Stimulated activated CD4-positive, alpha-beta T cell treated with anti-CD3 and anti-CD28 coated beads, Interleukin-1b, Interleukin-23, amount 100 ng/mL, for 24 hours (primary cell): ENCODE results near the gene GABRR2.
A peak's percentile ranks its signal among the peaks of the same experiment; 100 is the strongest.
"Not testable (repeated sequence)": the region's sequence is repeated elsewhere in the genome, so short reads cannot be mapped to it uniquely, and the experiment has no call there.

Source experiments
- DNase-seq, 4 experiments: peaks; one replicate each; pipeline ENCODE4 v3.0.0-alpha.2; 2020; ENCODE audit warnings: low read depth in 4 of 4, low spot score in 1 of 4

GABRR2 gene

DNA sequence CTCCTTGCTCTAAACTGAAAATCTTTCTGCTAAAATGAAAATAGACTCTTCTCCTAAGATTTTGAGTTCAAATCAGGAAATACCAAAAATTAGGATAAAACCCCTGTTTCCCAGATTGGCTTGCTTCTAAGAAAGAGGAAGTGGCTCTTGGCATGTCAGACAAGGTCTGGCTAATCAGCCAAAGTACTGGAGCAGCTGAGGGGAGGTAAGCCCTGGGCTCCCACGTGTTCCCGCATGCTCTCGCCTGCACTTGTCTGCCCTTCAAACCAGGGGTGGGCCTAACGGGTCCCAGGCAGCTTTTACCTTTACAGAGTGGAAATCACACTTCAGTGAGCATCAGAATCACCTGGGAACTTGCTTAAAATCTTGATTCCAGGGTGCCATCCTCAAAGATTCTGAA lies 54.8 kb downstream of the GABRR2 start:
- DNase-seq = no peak

DNA sequence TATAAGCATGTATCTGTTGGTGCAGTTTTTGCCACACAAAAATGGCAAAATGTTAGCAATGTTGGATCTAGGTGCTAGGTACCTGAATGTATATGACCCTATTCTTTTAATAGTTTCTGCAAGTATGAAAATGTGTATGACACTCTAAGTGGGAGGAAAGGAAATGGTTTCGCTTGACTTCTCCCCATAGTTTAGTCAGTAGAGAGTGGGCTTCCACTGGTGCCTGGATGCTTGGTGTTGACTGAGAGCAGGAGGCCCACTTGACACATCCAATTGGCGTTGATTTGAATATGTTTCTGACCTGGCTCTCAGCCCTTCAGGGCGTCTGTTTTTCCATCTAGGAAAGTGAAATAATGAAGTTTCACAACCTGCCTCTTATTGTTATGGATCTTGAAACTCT lies 56.2 kb downstream of the GABRR2 start:
- DNase-seq = no peak

DNA sequence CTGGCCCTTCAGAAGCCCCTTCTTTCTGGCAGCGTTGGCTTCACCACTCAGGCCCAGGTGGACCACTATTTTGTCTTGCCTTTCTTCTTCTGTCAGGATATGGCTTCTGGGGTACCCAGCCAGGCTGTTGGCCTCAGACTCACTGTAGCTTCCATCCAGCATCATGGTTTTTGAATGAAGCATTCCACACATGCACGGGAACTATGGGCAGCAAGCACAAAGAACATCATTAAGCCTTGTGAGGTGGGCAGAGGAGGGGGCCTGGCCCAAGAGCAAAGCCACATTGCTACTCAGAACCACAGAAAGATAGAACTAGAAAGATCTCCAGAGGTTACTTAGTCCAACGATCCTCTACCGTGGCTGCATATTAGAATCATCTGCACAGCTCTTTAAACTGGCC lies 57.3 kb downstream of the GABRR2 start:
- DNase-seq = no peak

DNA sequence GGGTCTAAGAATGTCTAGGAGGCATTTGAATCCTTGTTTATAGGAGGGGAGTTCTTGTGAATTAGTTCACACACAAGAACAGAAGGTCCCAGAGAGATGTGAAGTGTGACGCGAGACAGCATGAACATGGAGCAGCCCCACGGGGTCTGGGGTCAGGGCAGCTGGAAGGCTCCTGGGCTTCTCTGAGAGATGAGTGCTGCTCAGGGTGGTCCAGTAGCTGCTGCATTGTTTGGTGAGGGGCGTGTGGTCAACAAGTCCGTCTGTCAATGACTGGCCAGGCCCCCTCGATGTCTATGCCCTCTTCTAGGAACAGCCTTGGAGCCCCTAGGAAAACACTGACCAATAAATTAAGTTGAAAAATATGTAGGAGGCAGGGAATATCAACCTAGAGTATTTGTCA lies 57.8 kb downstream of the GABRR2 start:
- no peak for DNase-seq

DNA sequence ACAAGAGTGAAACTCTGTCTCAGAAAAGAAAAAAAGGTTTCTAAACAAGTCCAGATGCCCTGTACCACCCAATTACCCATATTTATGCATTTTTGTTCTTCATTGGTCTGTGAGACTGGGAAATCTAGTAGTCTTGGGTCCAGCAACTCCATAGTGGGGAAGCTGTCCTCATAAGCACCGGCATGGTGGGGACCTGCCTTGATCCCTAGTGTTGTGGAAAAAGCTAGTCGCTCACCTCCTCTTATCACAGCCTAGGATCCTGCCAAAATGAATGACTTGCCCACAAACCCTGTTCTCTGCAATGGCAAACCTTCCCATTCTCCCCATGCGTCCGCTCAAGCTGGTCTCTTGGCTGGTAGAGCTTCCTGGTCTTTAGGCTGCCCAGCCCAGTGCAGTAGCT lies 59.7 kb downstream of the GABRR2 start:
- DNase-seq = no peak

DNA sequence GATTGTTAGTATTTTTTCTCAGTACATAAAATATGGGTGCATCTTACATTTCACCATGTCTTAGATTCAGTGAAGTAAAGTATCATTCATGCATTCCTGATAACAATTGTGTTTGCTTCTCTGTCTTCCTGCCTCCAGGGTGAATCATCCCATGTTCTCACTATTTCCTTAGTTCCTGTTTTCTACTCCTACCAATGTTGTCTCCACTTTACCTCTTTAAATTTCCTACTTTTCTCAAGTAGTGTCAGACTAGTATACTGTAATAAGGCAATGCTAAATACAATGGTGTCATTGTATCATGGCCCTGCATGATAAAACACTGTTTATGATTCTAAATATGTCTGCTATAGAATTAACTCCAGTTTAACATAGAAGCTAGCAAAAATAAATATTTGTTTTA lies 60.5 kb downstream of the GABRR2 start:
- DNase-seq = no peak

DNA sequence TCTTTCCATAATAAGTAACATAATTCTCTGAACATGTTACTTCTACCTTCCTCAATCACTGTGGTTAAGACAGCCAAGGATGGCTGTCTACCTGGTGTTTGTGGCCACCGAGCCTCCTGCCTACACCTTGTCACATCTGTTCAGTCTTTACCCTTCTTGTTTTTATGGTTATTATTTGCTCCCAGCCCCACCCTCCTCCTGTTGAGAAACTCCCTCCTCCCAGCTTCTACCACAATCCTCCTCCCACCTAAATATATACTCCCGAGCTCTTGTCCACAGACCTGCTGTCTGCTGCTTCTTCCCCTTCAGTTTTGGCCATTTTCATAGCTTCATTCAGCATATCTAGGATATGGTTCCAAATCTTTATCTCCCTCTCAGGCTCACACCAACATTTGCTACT lies 62.2 kb downstream of the GABRR2 start:
- DNase-seq = no peak

DNA sequence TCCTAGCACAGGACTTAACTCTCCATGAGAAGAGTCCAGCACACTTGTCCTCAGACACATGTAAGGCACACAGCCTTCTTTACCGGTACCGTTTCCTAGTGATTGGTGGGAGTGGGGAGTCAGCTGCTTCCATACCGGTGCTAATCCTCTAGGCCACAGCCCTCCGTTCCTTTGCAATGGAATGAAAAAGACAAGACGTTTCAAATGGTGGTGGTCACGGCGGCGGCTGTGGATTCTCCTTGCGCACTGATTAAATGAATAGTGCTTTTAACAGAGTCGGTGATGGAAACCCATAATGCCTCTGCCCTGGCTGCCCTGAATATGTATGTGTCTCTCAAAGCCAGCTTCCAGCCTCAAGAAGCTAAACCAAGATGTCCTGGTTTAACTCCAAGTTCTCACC lies 63.1 kb downstream of the GABRR2 start:
- DNase-seq = no peak

DNA sequence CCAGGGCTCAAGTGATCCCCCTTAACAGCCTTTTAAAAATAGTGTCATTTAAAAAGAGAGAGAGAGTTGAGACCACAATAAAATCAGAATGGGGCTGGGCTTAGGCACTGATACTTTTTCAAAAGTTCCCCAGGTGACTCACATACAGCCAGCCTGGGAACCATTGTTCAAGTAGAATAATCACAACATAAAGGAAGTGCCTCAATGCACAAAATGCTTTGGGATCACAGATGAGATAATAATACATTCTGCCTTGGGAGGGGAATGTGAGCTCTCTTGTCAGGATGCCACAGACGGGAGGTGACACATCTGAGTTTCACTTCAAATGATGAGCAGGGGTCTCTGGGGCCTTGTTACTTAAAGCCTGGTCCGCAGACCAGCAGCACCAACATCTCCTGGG lies 63.9 kb downstream of the GABRR2 start:
- no peak for DNase-seq

DNA sequence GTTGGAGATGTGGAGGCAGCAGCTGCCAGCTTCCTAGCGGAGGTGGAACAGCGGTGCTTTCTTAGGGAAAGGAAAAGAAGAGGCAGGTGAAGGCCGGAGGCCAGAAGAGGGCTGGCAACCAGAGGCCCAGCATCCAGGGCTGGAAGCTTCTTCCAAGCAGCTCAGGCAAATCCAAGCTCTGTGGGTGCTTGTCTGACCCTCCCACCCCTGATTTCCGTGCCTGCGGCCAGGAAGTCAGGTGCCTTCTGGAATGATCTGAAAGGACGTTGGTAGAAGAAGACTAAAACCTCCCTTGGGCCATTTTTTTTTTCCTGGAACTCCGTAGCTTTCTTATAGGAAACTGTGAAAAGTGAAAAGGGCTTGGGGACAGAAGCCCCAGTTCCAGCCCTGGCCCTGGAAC lies 64.9 kb downstream of the GABRR2 start:
- DNase-seq = no peak

DNA sequence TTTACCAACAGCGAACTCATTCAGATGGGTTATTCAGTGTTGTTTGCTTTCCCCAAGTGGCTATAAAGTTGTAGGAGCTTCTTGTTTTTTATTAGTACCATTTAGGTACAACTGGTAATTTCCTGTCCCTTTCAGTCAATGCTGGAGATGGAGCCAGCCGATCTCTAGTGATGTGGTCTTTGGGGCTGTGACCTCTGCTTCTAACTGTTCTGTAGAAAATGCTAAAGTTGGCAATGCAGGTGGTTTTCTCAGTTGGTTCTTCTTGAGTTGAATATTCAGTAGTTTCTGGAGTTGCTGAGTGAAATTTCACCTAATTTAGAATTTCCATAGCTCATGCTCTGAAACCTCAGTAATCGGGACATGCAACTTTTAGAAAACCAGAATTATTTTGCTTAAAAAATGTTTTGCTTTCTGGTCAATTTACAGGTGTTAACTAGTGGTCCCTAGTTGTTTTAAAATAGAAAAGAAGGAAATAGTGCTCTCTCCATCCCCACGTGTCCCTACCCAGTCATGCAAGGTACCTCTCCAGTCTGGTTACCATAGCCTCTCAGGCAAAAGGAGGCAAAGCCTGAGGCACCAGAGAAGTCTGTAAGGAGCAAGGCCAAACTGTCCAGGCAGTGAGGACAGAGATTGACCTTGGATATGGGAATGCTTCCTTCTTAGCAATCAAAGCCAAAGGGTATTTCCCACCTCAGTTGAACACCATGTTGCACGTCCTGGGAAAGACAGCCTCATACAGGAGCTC lies 70.7 kb downstream of the GABRR2 start:
- DNase-seq = no peak

DNA sequence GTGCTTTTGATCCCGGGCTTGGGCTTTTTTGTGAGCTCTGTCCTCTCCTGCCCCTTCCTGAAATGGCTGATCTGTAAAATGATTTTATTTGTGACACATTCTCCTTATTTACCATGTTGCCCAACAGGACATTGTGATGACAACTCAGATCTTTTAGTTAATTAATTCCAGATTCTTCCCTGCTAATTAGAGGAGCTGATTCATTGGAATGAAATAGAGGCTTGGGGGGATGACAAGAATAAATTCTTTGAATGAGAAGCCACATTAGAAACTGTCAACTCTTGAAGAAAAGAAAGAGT lies 71.8 kb downstream of the GABRR2 start:
- no peak for DNase-seq

DNA sequence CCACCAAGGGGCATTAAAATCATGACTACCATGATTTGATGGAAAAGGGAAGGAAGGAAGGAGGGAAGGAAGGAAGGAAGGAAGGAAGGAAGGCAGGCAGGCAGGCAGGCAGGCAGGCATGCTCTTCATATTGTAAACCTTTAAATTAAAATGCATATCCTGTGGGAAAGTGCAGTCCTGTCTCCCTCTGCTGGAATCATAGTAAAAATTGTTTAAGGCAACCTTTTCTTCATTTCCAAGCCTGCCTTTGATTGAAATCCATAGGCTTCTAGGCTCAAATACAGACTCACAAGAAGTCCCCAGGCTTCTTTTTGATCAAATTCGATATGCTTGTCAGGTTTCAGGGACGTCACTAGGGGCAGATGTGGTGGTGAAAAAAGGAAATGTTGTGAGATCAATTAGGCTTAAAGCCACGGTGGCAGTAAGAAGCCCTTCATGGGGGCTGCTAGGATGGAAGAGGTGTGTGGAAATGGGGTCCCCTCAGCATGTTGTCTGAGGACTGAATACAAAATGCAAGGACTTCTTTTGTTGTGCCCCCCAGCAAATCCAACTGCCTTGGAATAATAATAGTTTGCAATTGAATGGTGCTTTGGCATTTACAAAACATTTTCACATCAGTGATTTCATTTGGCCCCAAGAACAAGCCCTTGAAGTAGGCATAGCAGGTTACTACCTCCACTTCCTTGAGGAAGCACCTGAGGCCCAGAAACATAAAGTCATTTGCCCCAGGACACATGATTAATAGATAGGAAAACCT lies 72.3 kb downstream of the GABRR2 start:
- DNase-seq = no peak

DNA sequence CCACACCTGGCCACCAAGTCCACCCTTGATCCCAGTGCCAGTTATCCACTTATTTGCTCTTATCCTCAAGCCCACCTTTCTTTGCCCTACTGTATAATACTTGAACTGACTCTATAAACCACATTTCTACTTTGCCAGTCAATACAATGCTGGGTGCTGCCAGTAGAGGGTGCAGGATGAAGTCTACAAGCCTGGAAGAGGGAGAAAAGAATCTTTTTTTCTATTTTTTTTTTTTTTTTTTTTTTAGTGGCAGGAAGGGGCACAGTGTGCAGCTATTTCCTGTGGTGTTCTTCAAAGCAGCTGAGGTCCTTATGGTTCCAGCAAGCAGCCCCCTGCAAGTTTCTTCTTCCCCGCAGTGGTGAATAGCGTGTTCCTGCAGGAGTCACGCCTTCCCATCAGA lies 75.8 kb downstream of the GABRR2 start:
- peak in 1 of 4 experiments; percentile 4 for DNase-seq

DNA sequence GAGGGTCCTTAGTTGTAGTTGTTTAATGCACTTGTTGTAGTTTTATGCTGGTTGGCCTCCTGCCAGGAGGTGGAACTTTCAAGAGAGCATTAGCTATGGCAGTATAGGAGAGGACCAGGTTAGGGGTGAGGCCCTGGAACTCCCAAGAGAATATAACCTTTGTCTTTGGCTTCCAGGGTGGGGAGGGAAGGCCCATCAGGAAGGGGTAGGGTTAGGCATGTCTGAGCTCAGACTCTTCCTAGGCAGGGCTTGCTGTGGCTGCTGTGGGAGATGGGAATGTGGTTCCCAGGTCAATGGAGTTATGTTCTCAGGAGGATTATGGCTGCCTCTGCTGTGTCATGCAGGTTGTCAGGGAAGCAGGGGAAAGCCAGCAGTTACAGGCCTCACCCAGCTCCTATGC lies 77.9 kb downstream of the GABRR2 start:
- no peak for DNase-seq

DNA sequence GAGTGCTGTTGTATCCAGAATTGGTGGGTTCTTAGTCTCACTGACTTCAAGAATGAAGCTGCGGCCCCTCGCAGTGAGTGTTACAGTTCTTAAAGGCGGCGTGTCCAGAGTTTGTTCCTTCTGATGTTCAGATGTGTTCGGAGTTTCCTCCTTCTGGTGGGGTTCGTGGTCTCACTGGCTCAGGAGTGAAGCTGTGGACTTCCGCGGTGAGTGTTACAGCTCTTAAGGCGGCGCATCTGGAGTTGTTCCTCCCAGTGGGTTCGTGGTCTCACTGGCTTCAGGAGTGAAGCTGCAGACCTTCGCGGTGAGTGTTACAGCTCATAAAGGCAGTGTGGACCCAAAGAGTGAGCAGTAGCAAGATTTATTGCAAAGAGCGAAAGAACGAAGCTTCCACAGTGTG lies 81.5 kb downstream of the GABRR2 start:
- not testable (repeated sequence) for DNase-seq

DNA sequence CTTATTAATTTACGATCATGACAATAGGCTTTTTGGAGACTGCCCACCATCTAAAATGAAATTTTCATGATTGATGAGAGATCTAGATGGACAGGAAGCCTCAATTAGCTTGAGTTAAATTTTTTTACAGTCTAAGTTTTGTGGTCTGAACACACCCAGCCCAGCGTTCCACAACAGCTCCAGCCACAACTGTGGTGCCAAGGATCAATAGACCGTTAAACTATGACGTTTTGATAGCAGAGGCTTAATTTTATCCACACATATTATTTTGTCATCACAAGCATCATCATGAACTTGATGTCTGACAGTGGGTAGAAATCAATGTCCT lies 92.4 kb downstream of the GABRR2 start:
- no peak for DNase-seq

DNA sequence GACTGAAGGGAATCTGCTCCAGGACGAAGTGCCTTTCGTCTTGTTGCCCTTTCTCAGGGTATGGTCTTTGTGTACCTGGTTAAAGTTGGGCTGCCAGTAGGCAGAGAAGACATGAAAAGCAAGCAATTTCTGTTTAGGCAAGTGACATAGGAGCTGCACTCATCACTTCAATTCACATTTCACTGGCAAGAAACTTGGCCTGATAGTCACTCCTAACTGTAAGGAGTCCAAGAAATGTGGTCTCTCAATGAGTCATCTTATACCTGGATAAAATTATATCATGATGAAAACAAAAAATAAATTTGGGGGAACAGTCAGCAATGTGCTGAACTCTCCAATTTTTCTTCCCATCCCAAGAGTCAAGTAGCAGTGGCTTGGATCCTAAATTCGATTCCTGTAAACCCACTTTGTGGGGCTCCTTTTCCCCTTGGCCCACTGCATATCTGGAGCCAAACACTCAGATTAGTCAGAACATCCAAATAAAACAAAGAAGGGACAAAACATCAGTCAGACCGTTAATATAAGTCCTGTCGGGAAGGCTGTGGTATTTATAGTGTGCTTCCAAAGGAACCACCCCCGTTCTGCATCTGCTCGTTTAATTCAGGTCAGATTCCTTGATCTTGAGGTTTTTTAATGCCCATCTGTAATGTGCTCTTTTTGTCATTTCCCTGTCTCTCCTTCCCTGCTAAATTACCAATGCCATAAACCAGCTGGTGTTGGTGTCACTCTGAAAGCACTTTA lies 93.0 kb downstream of the GABRR2 start:
- DNase-seq = no peak

DNA sequence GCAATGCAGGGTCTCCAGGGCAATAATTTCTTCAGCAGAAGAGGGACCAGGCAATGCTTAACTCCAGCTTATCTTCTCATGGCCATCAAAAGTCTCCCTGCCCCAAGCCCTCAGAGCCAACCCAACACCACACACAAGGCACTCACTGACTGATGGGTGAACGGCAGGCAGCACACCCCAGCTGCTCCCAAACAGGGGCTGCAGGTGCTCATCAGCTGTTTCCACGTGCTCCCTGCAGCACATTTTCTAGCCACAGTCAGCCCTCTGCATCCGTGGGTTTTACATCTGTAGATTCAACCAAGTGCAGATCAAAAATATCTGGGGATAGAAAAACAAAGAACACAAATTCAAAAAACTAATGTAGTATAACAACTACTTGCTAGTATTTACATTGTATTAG lies 94.0 kb downstream of the GABRR2 start:
- DNase-seq = no peak

DNA sequence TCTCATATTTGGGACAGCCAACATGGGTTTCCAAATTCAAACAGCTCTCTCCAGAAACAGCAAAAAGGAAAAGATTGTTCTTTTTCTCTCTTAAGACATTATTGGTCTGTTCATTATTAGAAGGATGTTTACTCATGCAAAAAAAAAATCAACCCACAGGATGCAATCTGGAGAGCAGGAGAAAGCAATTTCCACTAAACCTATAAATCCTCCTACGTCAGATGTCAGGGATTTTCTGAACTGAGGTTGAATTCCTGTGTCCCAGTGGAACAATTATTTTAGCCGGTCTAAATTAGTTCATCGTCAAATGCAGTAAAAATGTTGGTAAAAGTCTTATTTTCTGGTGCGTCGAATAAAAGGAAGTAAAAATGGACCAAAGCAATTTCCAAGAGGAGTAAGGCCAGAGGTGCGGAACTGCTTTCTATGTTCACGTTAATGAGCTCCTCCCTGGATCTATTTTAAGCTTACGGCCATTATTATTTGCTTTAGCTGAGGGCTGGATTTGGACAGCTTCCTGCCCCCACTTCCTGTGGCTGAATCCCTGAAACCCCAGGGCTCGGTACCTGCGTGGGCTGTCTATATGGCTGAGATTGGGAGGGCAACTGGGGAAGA lies 97.7 kb downstream of the GABRR2 start, which contains the start of gene GABRR1:
TSS of gene GABRR1 (minus strand) at position 60 of the 612 bp plus-strand sequence. CDS start at position 24, 36 bp downstream.
- DNase-seq = no peak

DNA sequence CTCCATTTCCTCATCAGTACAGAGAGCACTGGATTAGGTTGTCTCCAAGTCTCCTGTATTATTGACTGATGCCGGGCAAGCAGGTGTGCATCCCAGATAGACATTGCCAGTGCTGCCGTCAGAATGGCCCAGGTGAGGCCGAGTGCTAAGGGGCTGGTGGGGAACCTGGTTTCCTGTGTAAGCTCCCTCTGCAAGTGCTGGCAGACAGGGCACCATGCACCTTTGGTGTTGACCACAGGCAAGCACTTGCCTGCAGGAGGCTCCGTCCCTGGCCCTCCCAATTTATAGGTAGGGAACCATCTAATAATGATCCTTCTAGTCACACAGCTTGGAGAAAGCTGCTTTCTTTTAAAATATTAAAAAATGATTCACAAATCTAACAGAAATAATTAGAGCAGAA lies 98.7 kb downstream of the GABRR2 start:
- DNase-seq = no peak

DNA sequence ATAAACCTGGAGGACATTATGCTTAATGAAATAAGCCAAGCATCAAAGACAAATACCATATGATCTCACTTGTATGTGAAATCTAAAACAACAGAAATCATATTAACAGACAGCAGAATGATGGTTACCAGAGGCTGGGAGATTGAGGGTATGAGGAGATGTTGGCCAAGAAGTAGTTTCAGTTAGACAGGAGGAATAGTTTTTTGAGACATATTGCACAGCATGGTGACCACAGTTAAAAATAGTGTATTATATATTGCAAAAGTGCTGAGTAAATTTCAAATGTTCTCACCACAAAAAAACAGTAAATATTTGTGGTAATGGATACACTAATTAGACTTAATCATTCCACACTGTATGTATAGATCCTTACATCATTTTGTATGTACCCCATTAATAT lies 99.7 kb downstream of the GABRR2 start:
- no peak for DNase-seq
